Hepatocyte (in vitro differentiated cells): ENCODE measurements around the gene EPGN. TPM values are rescaled to one million over a fixed set of nuclear protein-coding genes. Genes with fewer than 3 reads are reported as not detected.

Source experiments
- DNase-seq: peaks from one replicate; pipeline ENCODE4 v3.0.0-alpha.2; 2016; ENCODE audit warnings: low spot score
- H2AFZ ChIP-seq: fragments of 200-600 bp; sonication (generic); 2 replicates; pipeline ENCODE4 v1.6.0; 2016; ENCODE audit warnings: antibody characterized with exemption, mild to moderate bottlenecking
- H3K27ac ChIP-seq: fragments of 200-600 bp; sonication (generic); 2 replicates; pipeline ENCODE4 v1.5.1; 2016; ENCODE audit warnings: mild to moderate bottlenecking
- H3K27me3 ChIP-seq: fragments of 200-600 bp; sonication (generic); 2 replicates; pipeline ENCODE4 v1.6.1; 2016
- H3K36me3 ChIP-seq: fragments of 200-600 bp; sonication (generic); replicated peaks from 2 replicates; pipeline ENCODE4 v1.5.1; 2016; ENCODE audit warnings: low read depth; ENCODE audit not compliant: insufficient read depth
- H3K4me1 ChIP-seq: fragments of 200-600 bp; sonication (generic); 2 replicates; pipeline ENCODE4 v1.5.1; 2016; ENCODE audit warnings: mild to moderate bottlenecking, moderate library complexity; ENCODE audit not compliant: insufficient read depth
- H3K4me2 ChIP-seq: fragments of 200-600 bp; sonication (generic); 2 replicates; pipeline ENCODE4 v1.6.0; 2016
- H3K4me3 ChIP-seq: fragments of 200-600 bp; sonication (generic); 2 replicates; pipeline ENCODE4 v1.5.1; 2016; ENCODE audit warnings: mild to moderate bottlenecking
- H3K79me2 ChIP-seq: fragments of 200-600 bp; sonication (generic); 2 replicates; pipeline ENCODE4 v1.6.0; 2017; ENCODE audit warnings: mild to moderate bottlenecking
- H3K9me2 ChIP-seq: fragments of 200-600 bp; sonication (generic); replicated peaks from 2 replicates; pipeline ENCODE4 v1.6.0; 2017; ENCODE audit warnings: mild to moderate bottlenecking; ENCODE audit not compliant: insufficient read depth
- H3K9me3 ChIP-seq: fragments of 200-600 bp; sonication (generic); 2 replicates; pipeline ENCODE4 v1.5.1; 2016; ENCODE audit warnings: low read depth, mild to moderate bottlenecking
- H4K20me1 ChIP-seq: fragments of 200-600 bp; sonication (generic); 2 replicates; pipeline ENCODE4 v1.6.0; 2016; ENCODE audit warnings: mild to moderate bottlenecking; ENCODE audit not compliant: insufficient read depth, poor library complexity, severe bottlenecking
- CTCF ChIP-seq: fragments of 200-600 bp; sonication (generic); IDR thresholded peaks from 2 replicates; pipeline ENCODE4 v1.5.1; 2016; ENCODE audit warnings: antibody characterized with exemption, mild to moderate bottlenecking; ENCODE audit not compliant: poor library complexity
- EZH2 ChIP-seq: fragments of 200-600 bp; sonication (generic); IDR thresholded peaks from 2 replicates; pipeline ENCODE4 v1.6.1; 2016; ENCODE audit warnings: antibody characterized with exemption, mild to moderate bottlenecking, borderline replicate concordance
- EZH2phosphoT487 ChIP-seq: fragments of 200-600 bp; sonication (generic); IDR thresholded peaks from one replicate; pipeline ENCODE4 v1.6.1; 2018; ENCODE audit warnings: antibody characterized with exemption, mild to moderate bottlenecking, low read depth, moderate library complexity; ENCODE audit not compliant: unreplicated experiment, severe bottlenecking
- WGBS: methylation state at CpG from one replicate; pipeline ENCODE4 v1.1.6; 2016; ENCODE audit warnings: low lambda C conversion rate; ENCODE audit errors: missing lambda C conversion rate; 5-methylcytosine and 5-hydroxymethylcytosine counted together
- polyA plus RNA-seq: library from polyadenylated mRNA; unstranded; fragments of >200 nt; fragmentation: Nextera tagmentation; extraction: Ambion mirVana; gene quantifications from 2 replicates; pipeline ENCODE4 v1.2.1, GENCODE V29; 2016
- total RNA-seq: library from RNA; depleted of rRNA; stranded (reverse); fragments of >200 nt; gene quantifications from 2 replicates; pipeline ENCODE4 v1.2.3, GENCODE V29; 2014

The EPGN gene, protein sequence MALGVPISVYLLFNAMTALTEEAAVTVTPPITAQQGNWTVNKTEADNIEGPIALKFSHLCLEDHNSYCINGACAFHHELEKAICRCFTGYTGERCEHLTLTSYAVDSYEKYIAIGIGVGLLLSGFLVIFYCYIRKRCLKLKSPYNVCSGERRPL
- total RNA-seq (0.56 and 1.2 TPM in 2 replicates), polyA plus RNA-seq (0.24 and 2.2 TPM in 2 replicates)

GRCh38 chr4:74308215-74308614 is at the start of gene EPGN:
Gene EPGN (plus strand): TSS chr4:74308470. CDS start chr4:74308534, 64 bp downstream.
- no peak within 1 kb of the TSS for H3K4me2 ChIP-seq
- H3K4me3 ChIP-seq: no peak within 1 kb of the TSS
- H2AFZ ChIP-seq: no peak within 1 kb of the TSS

DNA sequence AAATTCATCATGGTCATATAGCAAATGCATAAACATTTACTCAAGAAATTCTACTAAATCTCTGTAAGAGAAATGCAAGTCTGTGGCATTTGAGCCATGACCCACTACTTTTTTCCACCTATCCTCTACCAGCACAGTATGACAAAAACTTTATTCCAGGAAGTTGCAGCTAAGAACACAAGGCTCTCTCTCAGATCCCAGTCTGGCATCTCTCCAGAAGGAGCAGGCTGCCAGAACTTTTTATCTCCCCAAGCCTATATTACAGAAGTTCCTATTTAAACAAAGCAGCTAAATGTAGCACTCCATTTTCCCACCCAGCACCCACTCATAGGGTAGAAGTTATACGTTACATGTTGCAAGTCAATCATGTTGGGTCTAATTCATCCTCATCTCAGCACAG is 49.3 kb upstream of the EPGN start:
- H3K36me3 ChIP-seq: no peaks in the 10 kb centered on the region
- 80% methylated on average over 1 of the region's 1 CpG for WGBS
- H3K79me2 ChIP-seq: no peaks in the 10 kb centered on the region
- DNase-seq: peak; percentile 48
- no peaks in the 10 kb centered on the region for H3K27me3 ChIP-seq
- no peak overlapping the region for H2AFZ ChIP-seq
- H3K9me2 ChIP-seq: no peaks in the 10 kb centered on the region
- no peaks in the 10 kb centered on the region for H4K20me1 ChIP-seq
- TF ChIP-seq EZH2 (no peak), CTCF (no peak), EZH2phosphoT487 (no peak)
- no peaks in the 10 kb centered on the region for H3K9me3 ChIP-seq
- no peak overlapping the region for H3K27ac ChIP-seq
- no peak overlapping the region for H3K4me2 ChIP-seq
- no peak overlapping the region for H3K4me3 ChIP-seq
- H3K4me1 ChIP-seq: no peaks in the 10 kb centered on the region

More at GRCh38 chr4:74308215-74308614, at the start of gene EPGN:
- DNase-seq: no peak
- TF ChIP-seq CTCF: no peak
- no peak for TF ChIP-seq EZH2
- TF ChIP-seq EZH2phosphoT487: no peak
- no peaks in the 10 kb centered on the region for H3K27me3 ChIP-seq
- H3K9me2 ChIP-seq: no peaks in the 10 kb centered on the region
- no peak within 1 kb of the TSS for H3K27ac ChIP-seq
- H3K36me3 ChIP-seq: no peaks in the 10 kb centered on the region
- no peaks in the 10 kb centered on the region for H3K9me3 ChIP-seq
- H3K4me1 ChIP-seq: no peaks in the 10 kb centered on the region
- H4K20me1 ChIP-seq: no peaks in the 10 kb centered on the region
- WGBS: 62% methylated on average over 5 of the region's 5 CpGs
- no peaks in the 10 kb centered on the region for H3K79me2 ChIP-seq

- Histone ChIP-seq H3K4me3 (no peak overlapping the region), H3K27me3 (no peaks in the 10 kb centered on the region), H3K4me2 (no peak overlapping the region), H2AFZ (no peak overlapping the region), H3K27ac (no peak overlapping the region), H3K9me3 (no peaks in the 10 kb centered on the region), H3K9me2 (no peaks in the 10 kb centered on the region), H4K20me1 (no peaks in the 10 kb centered on the region), H3K4me1 (no peaks in the 10 kb centered on the region), H3K79me2 (no peaks in the 10 kb centered on the region), H3K36me3 (no peaks in the 10 kb centered on the region)
- WGBS: 100% methylated on average over 1 of the region's 1 CpG
- DNase-seq: no peak
- no peak for TF ChIP-seq EZH2phosphoT487
- TF ChIP-seq CTCF: no peak
- no peak for TF ChIP-seq EZH2
Observed at GRCh38 chr4:74260036-74260435, 48.2 kb upstream of the EPGN start.
